HepG2 (cell line): ENCODE results near the gene BTF3L4. TPM values are rescaled to one million over a fixed set of nuclear protein-coding genes. Genes with fewer than 3 reads are reported as not detected.
A peak's percentile ranks its signal among the peaks of the same experiment; 100 is the strongest.

ENCODE experiments used
- BRCA1 ChIP-seq: sonication (generic); formaldehyde crosslinking; IDR thresholded peaks from 2 replicates; pipeline ENCODE4 v1.4.0; 2020; ENCODE audit warnings: missing genetic modification reagents
- FIP1L1 ChIP-seq: fragments of 200-400 bp; formaldehyde crosslinking; IDR thresholded peaks from 2 replicates; pipeline ENCODE4 v1.6.1; 2018; ENCODE audit warnings: low read depth, mild to moderate bottlenecking, low read length, moderate library complexity, borderline replicate concordance; ENCODE audit not compliant: insufficient read depth
- FOXP1 ChIP-seq, 2 experiments: fragments of 450-650 bp in 1 of 2; IDR thresholded peaks; 2 replicates each; pipeline ENCODE4 v1.6.1; 2017 to 2018; ENCODE audit warnings: antibody characterized with exemption in 1 of 2
- HNF4G ChIP-seq, 2 experiments: sonication (generic) in 1 of 2; formaldehyde crosslinking in 1 of 2; IDR thresholded peaks; 2 replicates each; pipeline versions ENCODE4 v1.4.0 to v1.6.1; 2011 to 2020; ENCODE audit warnings: borderline replicate concordance in 2 of 2, low read depth in 2 of 2, mild to moderate bottlenecking in 2 of 2, low read length in 1 of 2, missing genetic modification reagents in 1 of 2, moderate library complexity in 1 of 2
- ISL2 ChIP-seq: sonication (generic); formaldehyde crosslinking; IDR thresholded peaks from 2 replicates; pipeline ENCODE4 v1.5.0; 2020; ENCODE audit warnings: missing genetic modification reagents
- MAF1 ChIP-seq: sonication (generic); formaldehyde crosslinking; IDR thresholded peaks from 2 replicates; pipeline ENCODE4 v1.5.0; 2020; ENCODE audit warnings: missing genetic modification reagents, borderline replicate concordance
- MIXL1 ChIP-seq: IDR thresholded peaks from 2 replicates; pipeline ENCODE4 v1.6.1; 2016
- RAD51 ChIP-seq: fragments of 450-650 bp; IDR thresholded peaks from 2 replicates; pipeline ENCODE4 v1.6.1; 2016; ENCODE audit warnings: borderline replicate concordance
- RFXAP ChIP-seq: sonication (generic); formaldehyde crosslinking; IDR thresholded peaks from 2 replicates; pipeline ENCODE4 v1.4.0; 2020; ENCODE audit warnings: missing genetic modification reagents, borderline replicate concordance
- ZNF205 ChIP-seq: IDR thresholded peaks from 2 replicates; pipeline ENCODE4 v1.6.1; 2018; ENCODE audit warnings: missing biosample characterization, missing genetic modification reagents
- ZNF619 ChIP-seq: sonication (generic); formaldehyde crosslinking; IDR thresholded peaks from 2 replicates; pipeline ENCODE4 v1.4.0; 2020; ENCODE audit warnings: mild to moderate bottlenecking, missing genetic modification reagents
- ZNF652 ChIP-seq: IDR thresholded peaks from 2 replicates; pipeline ENCODE4 v1.6.1; 2016; ENCODE audit warnings: low read depth, borderline replicate concordance
- ZNF7 ChIP-seq: IDR thresholded peaks from 2 replicates; pipeline ENCODE4 v1.6.1; 2016; ENCODE audit warnings: missing biosample characterization, missing genetic modification reagents
- ZNF766 ChIP-seq: sonication (generic); formaldehyde crosslinking; IDR thresholded peaks from 2 replicates; pipeline ENCODE4 v1.5.0; 2020; ENCODE audit warnings: missing genetic modification reagents, borderline replicate concordance
- polyA plus RNA-seq, 8 experiments: library from polyadenylated mRNA; depleted of rRNA in 3 of 8; stranded (reverse) in 7 of 8; unstranded in 1 of 8; fragments of >200 nt; fragmentation: Illumina TruSeq in 4 of 8; extraction: Trizol in 4 of 8; gene quantifications; 2 replicates each; pipeline versions ENCODE4 v1.2.1 to v1.2.3, GENCODE V29; 2011 to 2016; ENCODE audit warnings: low read depth in 4 of 8, missing spikeins in 1 of 8, mixed read lengths in 1 of 8; ENCODE audit not compliant: insufficient read depth in 1 of 8
- total RNA-seq, 5 experiments: library from RNA; depleted of rRNA; stranded (reverse); fragments of >200 nt; fragmentation: Illumina TruSeq; extraction: Trizol; gene quantifications; 2 replicates each; pipeline ENCODE4 v1.2.3, GENCODE V29; 2016; ENCODE audit warnings: low read depth in 1 of 5
- TF ChIP-seq, protein P1 (sequence below): sonication (generic); formaldehyde crosslinking; IDR thresholded peaks from 2 replicates; pipeline ENCODE4 v1.4.0; 2020; ENCODE audit warnings: missing genetic modification reagents
- TF ChIP-seq, protein P2 (sequence below): sonication (generic); formaldehyde crosslinking; IDR thresholded peaks from 2 replicates; pipeline ENCODE4 v1.5.0; 2020; ENCODE audit warnings: mild to moderate bottlenecking, missing genetic modification reagents, borderline replicate concordance
- TF ChIP-seq, protein P3 (sequence below): sonication (generic); formaldehyde crosslinking; IDR thresholded peaks from 2 replicates; pipeline ENCODE4 v1.4.0; 2020; ENCODE audit warnings: mild to moderate bottlenecking, missing genetic modification reagents
- TF ChIP-seq, protein P4 (sequence below): sonication (generic); formaldehyde crosslinking; conservative IDR thresholded peaks from 2 replicates; pipeline ENCODE4 v1.4.0; 2020; ENCODE audit warnings: missing genetic modification reagents

Gene BTF3L4
- total and polyA plus RNA-seq, 2 of the 13 experiments (the other 11 are each of a cell fraction or from before 2014, with no cell fraction given) = 59.0 to 74.3 TPM

DNA sequence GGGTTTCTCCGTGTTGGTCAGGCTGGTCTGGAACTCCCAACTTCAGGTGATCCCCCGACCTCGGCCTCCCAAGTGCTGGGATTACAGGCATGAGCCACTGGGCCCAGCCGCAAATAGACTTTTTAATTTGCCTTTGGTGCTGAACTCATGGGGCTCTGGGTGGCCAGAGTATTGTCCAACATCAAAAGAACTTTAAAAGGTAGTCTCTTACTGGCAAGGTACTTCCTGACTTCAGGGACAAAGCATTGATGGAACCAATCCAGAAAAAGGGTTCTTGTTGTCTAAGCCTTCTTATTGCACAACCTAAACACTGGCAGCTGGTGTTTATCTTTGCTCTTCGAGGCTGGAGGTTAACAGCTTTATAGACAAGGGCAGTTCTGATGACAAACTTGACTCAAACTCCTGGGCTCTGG lies 18.7 kb upstream of the BTF3L4 start (continued):
- TF ChIP-seq, protein P1, sequence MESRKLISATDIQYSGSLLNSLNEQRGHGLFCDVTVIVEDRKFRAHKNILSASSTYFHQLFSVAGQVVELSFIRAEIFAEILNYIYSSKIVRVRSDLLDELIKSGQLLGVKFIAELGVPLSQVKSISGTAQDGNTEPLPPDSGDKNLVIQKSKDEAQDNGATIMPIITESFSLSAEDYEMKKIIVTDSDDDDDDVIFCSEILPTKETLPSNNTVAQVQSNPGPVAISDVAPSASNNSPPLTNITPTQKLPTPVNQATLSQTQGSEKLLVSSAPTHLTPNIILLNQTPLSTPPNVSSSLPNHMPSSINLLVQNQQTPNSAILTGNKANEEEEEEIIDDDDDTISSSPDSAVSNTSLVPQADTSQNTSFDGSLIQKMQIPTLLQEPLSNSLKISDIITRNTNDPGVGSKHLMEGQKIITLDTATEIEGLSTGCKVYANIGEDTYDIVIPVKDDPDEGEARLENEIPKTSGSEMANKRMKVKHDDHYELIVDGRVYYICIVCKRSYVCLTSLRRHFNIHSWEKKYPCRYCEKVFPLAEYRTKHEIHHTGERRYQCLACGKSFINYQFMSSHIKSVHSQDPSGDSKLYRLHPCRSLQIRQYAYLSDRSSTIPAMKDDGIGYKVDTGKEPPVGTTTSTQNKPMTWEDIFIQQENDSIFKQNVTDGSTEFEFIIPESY (CRISPR knock-in tag) = peak; percentile 43; the same call in 1 of the 2 replicates
- TF ChIP-seq ISL2 (peak; percentile 97), ZNF7 (CRISPR knock-in tag) (0 out of 2 replicates have a peak, but pooled peaks have one; percentile 10), RAD51 (no peak), ZNF619 (CRISPR knock-in tag) (no peak), FIP1L1 (no peak), MIXL1 (CRISPR knock-in tag) (peak; percentile 91), BRCA1 (CRISPR knock-in tag) (no peak), FOXP1 (IDR thresholded peaks at IDR 0.05) (peak; percentile 94), FOXP1 (CRISPR knock-in tag; IDR thresholded peaks at IDR 0.05) (peak; percentile 99), MAF1 (peak; percentile 77; the same call in 1 of the 2 replicates), RFXAP (CRISPR knock-in tag) (peak; percentile 82; the same call in 1 of the 2 replicates), ZNF766 (CRISPR knock-in tag) (0 out of 2 replicates have a peak, but pooled peaks have one; percentile 37), ZNF652 (peak; percentile 50; the same call in 1 of the 2 replicates), ZNF205 (CRISPR knock-in tag) (peak; percentile 79), HNF4G (IDR thresholded peaks at IDR 0.05; ENCODE audit: borderline replicate concordance, low read depth, low read length) (peak; percentile 53; the same call in 1 of the 2 replicates), HNF4G (CRISPR knock-in tag; IDR thresholded peaks at IDR 0.05; ENCODE audit: borderline replicate concordance, low read depth) (0 out of 2 replicates have a peak, but pooled peaks have one; percentile 48)
- TF ChIP-seq, protein P2, sequence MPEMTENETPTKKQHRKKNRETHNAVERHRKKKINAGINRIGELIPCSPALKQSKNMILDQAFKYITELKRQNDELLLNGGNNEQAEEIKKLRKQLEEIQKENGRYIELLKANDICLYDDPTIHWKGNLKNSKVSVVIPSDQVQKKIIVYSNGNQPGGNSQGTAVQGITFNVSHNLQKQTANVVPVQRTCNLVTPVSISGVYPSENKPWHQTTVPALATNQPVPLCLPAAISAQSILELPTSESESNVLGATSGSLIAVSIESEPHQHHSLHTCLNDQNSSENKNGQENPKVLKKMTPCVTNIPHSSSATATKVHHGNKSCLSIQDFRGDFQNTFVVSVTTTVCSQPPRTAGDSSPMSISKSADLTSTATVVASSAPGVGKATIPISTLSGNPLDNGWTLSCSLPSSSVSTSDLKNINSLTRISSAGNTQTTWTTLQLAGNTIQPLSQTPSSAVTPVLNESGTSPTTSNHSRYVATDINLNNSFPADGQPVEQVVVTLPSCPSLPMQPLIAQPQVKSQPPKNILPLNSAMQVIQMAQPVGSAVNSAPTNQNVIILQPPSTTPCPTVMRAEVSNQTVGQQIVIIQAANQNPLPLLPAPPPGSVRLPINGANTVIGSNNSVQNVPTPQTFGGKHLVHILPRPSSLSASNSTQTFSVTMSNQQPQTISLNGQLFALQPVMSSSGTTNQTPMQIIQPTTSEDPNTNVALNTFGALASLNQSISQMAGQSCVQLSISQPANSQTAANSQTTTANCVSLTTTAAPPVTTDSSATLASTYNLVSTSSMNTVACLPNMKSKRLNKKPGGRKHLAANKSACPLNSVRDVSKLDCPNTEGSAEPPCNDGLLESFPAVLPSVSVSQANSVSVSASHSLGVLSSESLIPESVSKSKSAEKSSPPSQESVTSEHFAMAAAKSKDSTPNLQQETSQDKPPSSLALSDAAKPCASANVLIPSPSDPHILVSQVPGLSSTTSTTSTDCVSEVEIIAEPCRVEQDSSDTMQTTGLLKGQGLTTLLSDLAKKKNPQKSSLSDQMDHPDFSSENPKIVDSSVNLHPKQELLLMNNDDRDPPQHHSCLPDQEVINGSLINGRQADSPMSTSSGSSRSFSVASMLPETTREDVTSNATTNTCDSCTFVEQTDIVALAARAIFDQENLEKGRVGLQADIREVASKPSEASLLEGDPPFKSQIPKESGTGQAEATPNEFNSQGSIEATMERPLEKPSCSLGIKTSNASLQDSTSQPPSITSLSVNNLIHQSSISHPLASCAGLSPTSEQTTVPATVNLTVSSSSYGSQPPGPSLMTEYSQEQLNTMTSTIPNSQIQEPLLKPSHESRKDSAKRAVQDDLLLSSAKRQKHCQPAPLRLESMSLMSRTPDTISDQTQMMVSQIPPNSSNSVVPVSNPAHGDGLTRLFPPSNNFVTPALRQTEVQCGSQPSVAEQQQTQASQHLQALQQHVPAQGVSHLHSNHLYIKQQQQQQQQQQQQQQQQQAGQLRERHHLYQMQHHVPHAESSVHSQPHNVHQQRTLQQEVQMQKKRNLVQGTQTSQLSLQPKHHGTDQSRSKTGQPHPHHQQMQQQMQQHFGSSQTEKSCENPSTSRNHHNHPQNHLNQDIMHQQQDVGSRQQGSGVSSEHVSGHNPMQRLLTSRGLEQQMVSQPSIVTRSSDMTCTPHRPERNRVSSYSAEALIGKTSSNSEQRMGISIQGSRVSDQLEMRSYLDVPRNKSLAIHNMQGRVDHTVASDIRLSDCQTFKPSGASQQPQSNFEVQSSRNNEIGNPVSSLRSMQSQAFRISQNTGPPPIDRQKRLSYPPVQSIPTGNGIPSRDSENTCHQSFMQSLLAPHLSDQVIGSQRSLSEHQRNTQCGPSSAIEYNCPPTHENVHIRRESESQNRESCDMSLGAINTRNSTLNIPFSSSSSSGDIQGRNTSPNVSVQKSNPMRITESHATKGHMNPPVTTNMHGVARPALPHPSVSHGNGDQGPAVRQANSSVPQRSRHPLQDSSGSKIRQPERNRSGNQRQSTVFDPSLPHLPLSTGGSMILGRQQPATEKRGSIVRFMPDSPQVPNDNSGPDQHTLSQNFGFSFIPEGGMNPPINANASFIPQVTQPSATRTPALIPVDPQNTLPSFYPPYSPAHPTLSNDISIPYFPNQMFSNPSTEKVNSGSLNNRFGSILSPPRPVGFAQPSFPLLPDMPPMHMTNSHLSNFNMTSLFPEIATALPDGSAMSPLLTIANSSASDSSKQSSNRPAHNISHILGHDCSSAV = no peak
- TF ChIP-seq, protein P3, sequence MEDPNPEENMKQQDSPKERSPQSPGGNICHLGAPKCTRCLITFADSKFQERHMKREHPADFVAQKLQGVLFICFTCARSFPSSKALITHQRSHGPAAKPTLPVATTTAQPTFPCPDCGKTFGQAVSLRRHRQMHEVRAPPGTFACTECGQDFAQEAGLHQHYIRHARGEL (CRISPR knock-in tag) = no peak
- TF ChIP-seq, protein P4, sequence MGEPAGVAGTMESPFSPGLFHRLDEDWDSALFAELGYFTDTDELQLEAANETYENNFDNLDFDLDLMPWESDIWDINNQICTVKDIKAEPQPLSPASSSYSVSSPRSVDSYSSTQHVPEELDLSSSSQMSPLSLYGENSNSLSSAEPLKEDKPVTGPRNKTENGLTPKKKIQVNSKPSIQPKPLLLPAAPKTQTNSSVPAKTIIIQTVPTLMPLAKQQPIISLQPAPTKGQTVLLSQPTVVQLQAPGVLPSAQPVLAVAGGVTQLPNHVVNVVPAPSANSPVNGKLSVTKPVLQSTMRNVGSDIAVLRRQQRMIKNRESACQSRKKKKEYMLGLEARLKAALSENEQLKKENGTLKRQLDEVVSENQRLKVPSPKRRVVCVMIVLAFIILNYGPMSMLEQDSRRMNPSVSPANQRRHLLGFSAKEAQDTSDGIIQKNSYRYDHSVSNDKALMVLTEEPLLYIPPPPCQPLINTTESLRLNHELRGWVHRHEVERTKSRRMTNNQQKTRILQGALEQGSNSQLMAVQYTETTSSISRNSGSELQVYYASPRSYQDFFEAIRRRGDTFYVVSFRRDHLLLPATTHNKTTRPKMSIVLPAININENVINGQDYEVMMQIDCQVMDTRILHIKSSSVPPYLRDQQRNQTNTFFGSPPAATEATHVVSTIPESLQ (CRISPR knock-in tag) = no peak
